ES-I3 (cell line): Measurements from ENCODE around the gene CDK12.

Experiments
- H3K36me3 ChIP-seq: 2 replicates; pipeline ENCODE4 v1.6.1; 2013; ENCODE audit warnings: mild to moderate bottlenecking, low read length, control low read depth, moderate library complexity; ENCODE audit not compliant: insufficient read depth
- H3K4me1 ChIP-seq: 2 replicates; pipeline ENCODE4 v1.6.1; 2013; ENCODE audit warnings: mild to moderate bottlenecking, control low read depth, low read length; ENCODE audit not compliant: insufficient read depth
- H3K9ac ChIP-seq: 2 replicates; pipeline ENCODE4 v1.6.1; 2013; ENCODE audit warnings: low read depth, mild to moderate bottlenecking, low read length, moderate library complexity
- H3K9me3 ChIP-seq: 2 replicates; pipeline ENCODE4 v1.6.1; 2013; ENCODE audit warnings: mild to moderate bottlenecking, low read length, moderate library complexity; ENCODE audit not compliant: control insufficient read depth, insufficient read depth

CDK12 gene

GRCh38 chr17:39572121-39572520 is 110.8 kb downstream of the CDK12 start:
- Histone ChIP-seq H3K4me1 (no peaks in the 10 kb centered on the region), H3K36me3 (no peaks in the 10 kb centered on the region), H3K9me3 (no peaks in the 10 kb centered on the region), H3K9ac (no peak overlapping the region)

- peaks cover 7% of the 10 kb centered on the region for H3K4me1 ChIP-seq
- H3K9me3 ChIP-seq: no peaks in the 10 kb centered on the region
- H3K9ac ChIP-seq: peak overlapping the region; percentile 80
- H3K36me3 ChIP-seq: no peaks in the 10 kb centered on the region
These were observed 112.4 kb downstream of the CDK12 start for GRCh38 chr17:39573447-39574298.

GRCh38 chr17:39576187-39576586 is 114.9 kb downstream of the CDK12 start:
- H3K9ac ChIP-seq: no peak overlapping the region
- H3K36me3 ChIP-seq: no peaks in the 10 kb centered on the region
- peaks cover 23% of the 10 kb centered on the region for H3K4me1 ChIP-seq
- no peaks in the 10 kb centered on the region for H3K9me3 ChIP-seq

GRCh38 chr17:39578272-39578671 is 117.0 kb downstream of the CDK12 start:
- H3K9me3 ChIP-seq: no peaks in the 10 kb centered on the region
- H3K4me1 ChIP-seq: peaks cover 23% of the 10 kb centered on the region
- H3K9ac ChIP-seq: no peak overlapping the region
- H3K36me3 ChIP-seq: no peaks in the 10 kb centered on the region

GRCh38 chr17:39579318-39580081 is 118.2 kb downstream of the CDK12 start:
- no peak overlapping the region for H3K9ac ChIP-seq

GRCh38 chr17:39580082-39580468 is 118.8 kb downstream of the CDK12 start:
- peaks cover 23% of the 10 kb centered on the region for H3K4me1 ChIP-seq
- H3K36me3 ChIP-seq: no peaks in the 10 kb centered on the region

More at GRCh38 chr17:39579318-39580081, 118.2 kb downstream of the CDK12 start:
- Histone ChIP-seq H3K36me3 (no peaks in the 10 kb centered on the region), H3K9me3 (no peaks in the 10 kb centered on the region), H3K4me1 (peaks cover 23% of the 10 kb centered on the region)

GRCh38 chr17:39581071-39581758 is 119.9 kb downstream of the CDK12 start:
- Histone ChIP-seq H3K4me1 (peaks cover 23% of the 10 kb centered on the region), H3K36me3 (no peaks in the 10 kb centered on the region), H3K9me3 (no peaks in the 10 kb centered on the region), H3K9ac (no peak overlapping the region)

More at GRCh38 chr17:39580082-39580468, 118.8 kb downstream of the CDK12 start:
- H3K9ac ChIP-seq: no peak overlapping the region
- H3K9me3 ChIP-seq: no peaks in the 10 kb centered on the region

- H3K9ac ChIP-seq: no peak overlapping the region
- H3K9me3 ChIP-seq: no peaks in the 10 kb centered on the region
- no peaks in the 10 kb centered on the region for H3K36me3 ChIP-seq
- peaks cover 23% of the 10 kb centered on the region for H3K4me1 ChIP-seq
These were observed 120.4 kb downstream of the CDK12 start for GRCh38 chr17:39581759-39582085.

GRCh38 chr17:39582658-39583057 is 121.4 kb downstream of the CDK12 start:
- Histone ChIP-seq H3K36me3 (no peaks in the 10 kb centered on the region), H3K4me1 (peaks cover 23% of the 10 kb centered on the region), H3K9ac (no peak overlapping the region), H3K9me3 (no peaks in the 10 kb centered on the region)
